ENCODE measurements around the gene SFRP2.
A peak's percentile ranks its signal among the peaks of the same experiment; 100 is the strongest.

SFRP2 gene

GRCh38 chr4:153798420-153798819 lies 9.5 kb upstream of the SFRP2 start:
- no peak; the same call in 1 of the 2 replicates for TF ChIP-seq CTCF (IDR thresholded peaks at IDR 0.05; ENCODE audit: low read depth, low read length)
- no peak for DNase-seq (ENCODE audit: extremely low read depth, low read depth)

- no peak for DNase-seq (ENCODE audit: extremely low read depth, low read depth)
- TF ChIP-seq CTCF (IDR thresholded peaks at IDR 0.05; ENCODE audit: low read depth, low read length): no peak
Observed at GRCh38 chr4:153794006-153794405, 5.1 kb upstream of the SFRP2 start.

GRCh38 chr4:153792618-153793247 lies 3.9 kb upstream of the SFRP2 start:
- peak; percentile 9 for TF ChIP-seq CTCF (IDR thresholded peaks at IDR 0.05; ENCODE audit: low read depth, low read length)
- no peak for DNase-seq (ENCODE audit: extremely low read depth, low read depth)

- TF ChIP-seq CTCF (IDR thresholded peaks at IDR 0.05; ENCODE audit: low read depth, low read length): peak; percentile 56
- DNase-seq (ENCODE audit: extremely low read depth, low read depth): no peak
Observed at GRCh38 chr4:153791746-153792617, 3.1 kb upstream of the SFRP2 start.

GRCh38 chr4:153790962-153791551 lies 2.2 kb upstream of the SFRP2 start:
- TF ChIP-seq CTCF (IDR thresholded peaks at IDR 0.05; ENCODE audit: low read depth, low read length): peak; percentile 43
- DNase-seq (ENCODE audit: extremely low read depth, low read depth): no peak

GRCh38 chr4:153790500-153790865 lies 1.6 kb upstream of the SFRP2 start:
- DNase-seq (ENCODE audit: extremely low read depth, low read depth): no peak
- no peak for TF ChIP-seq CTCF (IDR thresholded peaks at IDR 0.05; ENCODE audit: low read depth, low read length)

Measured in AG09319 (cell line).